Measurements from ENCODE around the gene DUSP22.

DNA sequence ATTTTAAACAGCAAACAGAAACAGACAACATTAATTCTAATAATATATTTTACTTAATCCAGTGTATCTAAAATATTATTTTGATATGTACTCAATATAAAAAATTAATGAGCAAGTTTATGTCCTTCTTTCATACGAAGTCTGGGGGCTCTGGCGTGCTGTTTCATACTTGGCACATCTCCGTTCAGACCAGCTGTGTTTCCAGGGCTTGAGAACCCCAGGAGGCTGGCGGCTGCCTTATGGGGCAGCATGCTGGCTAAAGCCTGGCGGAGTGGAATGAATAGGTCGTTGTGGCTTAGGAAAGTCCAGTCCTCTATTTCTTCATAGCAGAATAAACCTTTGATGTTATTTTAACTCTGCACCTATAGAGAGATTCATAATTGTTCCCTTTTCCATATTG is 43.3 kb downstream of the DUSP22 start:
- TF ChIP-seq, protein P1, sequence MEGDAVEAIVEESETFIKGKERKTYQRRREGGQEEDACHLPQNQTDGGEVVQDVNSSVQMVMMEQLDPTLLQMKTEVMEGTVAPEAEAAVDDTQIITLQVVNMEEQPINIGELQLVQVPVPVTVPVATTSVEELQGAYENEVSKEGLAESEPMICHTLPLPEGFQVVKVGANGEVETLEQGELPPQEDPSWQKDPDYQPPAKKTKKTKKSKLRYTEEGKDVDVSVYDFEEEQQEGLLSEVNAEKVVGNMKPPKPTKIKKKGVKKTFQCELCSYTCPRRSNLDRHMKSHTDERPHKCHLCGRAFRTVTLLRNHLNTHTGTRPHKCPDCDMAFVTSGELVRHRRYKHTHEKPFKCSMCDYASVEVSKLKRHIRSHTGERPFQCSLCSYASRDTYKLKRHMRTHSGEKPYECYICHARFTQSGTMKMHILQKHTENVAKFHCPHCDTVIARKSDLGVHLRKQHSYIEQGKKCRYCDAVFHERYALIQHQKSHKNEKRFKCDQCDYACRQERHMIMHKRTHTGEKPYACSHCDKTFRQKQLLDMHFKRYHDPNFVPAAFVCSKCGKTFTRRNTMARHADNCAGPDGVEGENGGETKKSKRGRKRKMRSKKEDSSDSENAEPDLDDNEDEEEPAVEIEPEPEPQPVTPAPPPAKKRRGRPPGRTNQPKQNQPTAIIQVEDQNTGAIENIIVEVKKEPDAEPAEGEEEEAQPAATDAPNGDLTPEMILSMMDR (IDR thresholded peaks at IDR 0.05): no peak
- TF ChIP-seq POLR2A (IDR thresholded peaks at IDR 0.05): no peak
- no peak for TF ChIP-seq EP300 (IDR thresholded peaks at IDR 0.05)
- no peak for TF ChIP-seq POLR2AphosphoS5 (IDR thresholded peaks at IDR 0.05)

All from upper lobe of left lung (tissue), 4 donors.